HG03280 (cell line): ENCODE measurements around the gene RAPSN.

ENCODE experiments used
- ATAC-seq: cut with Tn5 transposase; IDR thresholded peaks from one replicate; pipeline ENCODE4 v1.9.1; 2021; ENCODE audit warnings: mild to moderate bottlenecking, moderate library complexity; ENCODE audit not compliant: unreplicated experiment

RAPSN gene

DNA sequence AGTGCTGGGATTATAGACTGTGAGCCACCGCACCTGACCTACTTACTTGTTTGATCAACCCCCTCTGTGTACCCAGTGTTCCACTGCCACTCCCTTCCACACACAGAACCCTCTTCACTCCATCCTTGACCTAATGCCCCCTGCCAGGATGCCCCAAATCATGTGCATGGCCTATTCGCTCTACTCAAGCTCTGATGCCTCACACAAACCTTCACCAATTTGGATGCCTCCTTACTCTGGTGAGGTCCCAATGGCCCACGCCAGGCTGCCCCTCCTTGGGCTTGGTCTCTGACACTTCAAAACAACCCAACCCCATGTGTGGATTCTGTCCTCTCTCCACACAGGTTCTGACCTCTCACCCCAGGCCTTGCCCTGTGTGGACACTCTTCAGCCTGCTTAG lies 13.2 kb downstream of the RAPSN start:
- no peak for ATAC-seq

DNA sequence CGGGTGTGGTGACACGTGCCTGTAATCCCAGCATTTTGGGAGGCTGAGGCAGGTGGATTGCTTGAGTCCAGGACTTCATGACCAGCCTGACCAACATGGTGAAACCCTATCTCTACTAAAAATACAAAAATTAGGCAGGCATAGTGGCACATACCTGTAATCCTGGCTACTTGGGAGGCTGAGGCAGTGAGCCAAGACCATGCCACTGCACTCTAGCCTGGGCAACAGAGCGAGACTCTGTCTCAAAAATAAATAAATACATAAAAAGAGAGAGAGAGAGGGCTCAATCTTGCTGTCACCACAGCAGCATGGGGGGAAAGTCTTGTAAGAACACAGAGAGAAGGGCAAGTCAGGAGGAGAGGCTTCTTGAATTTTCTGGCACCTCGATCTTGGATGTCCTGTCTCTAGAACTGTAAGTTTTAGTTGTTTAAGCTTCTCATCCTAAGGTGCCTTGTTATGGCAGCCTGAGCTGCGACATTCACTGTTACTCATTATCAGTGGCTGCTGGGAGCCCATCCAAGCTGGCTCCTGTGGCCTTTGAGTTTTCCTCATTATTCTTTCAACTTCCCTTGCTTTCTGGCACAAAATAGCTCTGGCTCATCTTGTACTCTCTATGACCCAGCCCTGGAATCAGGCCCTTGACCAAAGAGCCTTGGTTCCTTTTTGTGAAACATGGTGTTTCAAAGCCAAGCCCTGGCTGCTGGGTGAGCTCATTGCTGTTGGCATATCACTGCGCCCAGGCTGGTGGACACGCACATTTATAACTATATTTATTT lies 14.7 kb downstream of the RAPSN start:
- no peak for ATAC-seq

DNA sequence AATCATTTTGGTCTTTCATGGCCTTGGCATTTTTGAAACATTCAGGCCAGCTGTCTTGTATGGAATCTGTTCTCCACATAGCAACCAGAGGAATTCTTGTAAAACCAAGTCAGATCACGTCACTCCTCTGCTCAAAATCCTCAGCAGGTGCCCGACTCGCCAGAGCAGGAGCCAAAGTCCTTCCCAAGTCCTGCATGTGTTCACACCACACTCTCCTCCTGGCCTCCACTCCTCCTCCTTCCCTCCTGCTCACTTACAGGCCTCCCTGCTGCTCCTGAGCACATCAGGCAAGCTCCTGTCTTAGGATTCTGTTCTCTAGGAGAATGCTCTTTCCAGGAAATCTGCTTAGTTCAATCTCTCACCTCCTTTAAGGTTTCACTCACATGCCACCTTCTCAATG lies 15.8 kb downstream of the RAPSN start:
- ATAC-seq: no peak

DNA sequence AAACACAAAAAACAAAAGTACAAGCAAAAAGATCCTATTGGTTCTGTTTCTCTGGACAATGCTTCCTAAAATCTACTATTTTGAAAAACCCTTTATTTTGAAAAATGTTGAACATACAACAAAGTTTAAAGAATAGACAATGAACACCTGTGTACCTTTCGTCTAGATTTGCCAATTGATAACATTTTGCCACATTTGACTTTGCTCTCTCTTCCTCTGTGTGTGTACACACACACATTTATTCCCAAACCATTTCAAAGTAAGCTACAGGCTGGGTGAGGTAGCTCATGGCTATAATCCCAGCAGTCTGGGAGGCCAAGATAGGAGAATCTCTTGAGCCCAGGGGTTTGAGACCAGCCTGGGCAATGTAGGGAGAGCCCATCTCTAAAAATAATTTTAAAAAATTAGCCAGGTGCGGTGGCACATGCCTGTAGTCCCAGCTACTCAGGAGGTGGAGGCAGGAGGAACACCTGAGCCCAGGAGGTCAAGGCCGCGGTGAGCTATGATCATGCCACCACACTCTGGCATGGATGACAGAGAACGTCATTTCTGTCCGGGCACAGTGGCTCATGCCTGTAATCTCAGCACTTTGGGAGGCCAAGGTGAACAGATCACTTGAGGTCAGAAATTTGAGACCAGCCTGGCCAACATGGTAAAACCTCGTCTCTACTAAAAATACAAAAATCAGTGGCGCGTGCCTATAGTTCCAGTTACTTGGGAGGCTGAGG lies 17.4 kb downstream of the RAPSN start:
- ATAC-seq: no peak

DNA sequence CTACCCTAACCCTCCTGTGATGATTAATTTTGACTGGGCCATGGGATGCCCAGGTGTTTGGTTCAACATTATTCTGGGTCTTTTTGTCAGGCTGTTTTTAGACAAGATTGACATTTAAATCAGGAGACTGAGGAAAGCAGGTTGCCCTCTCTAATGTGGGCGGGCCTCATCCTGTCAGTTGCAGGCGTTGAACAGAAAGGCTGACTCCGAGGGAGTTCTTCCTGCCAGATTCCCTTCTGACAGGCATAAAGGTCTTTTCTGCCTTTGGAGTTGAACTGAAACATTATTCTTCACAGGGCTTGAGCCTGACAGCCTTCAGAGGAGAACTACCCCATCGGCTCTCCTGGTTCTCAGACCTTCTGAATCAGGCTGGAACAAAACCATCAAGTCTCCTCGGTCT lies 18.4 kb downstream of the RAPSN start:
- ATAC-seq: no peak

DNA sequence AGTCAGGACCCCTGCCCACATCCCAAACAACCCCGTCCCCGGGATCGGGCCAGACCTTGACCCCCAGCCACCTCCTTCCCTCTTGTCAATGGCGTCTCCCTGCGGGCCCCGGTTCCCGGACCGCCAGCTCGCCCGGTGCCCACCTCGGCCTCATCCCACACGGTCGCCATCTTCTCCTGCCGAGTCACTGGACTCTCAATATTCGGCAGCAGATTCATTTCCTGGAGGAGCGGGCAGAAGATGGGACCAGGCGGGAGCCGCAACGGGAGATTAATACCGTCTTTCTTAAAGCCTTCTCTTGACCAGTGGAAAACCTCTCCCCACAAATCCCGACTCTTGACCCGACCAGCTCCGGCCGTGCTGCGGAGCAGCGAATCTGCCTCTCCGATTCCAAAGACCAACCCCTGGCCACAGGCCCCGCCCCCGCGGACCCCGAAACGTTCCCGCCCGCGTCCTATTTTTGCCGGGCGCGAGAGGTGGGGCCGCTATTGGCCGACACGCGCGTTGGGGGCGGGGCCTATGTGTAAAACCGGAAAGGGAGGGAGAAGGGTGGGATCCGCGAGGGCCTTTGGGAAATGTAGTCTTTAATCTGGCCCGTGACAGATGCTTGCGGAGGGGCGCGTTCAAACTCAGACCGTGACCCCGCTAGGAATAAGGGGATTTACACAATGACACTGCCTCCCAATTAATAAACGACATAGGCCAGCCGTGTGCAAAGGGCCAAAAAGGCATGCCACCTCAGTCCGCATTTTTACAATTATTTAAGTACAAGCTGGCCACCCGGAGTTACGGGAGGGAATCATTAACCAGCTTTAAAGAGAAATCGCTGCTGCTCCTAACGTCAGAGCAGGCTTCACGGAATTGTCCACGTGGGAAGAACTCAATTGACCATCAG lies 22.6 kb downstream of the RAPSN start, which contains the start of gene PSMC3:
Gene PSMC3, minus strand, starts transcription at position 378 of the 895 bp plus-strand sequence. Its CDS starts 160 bp downstream, at position 218.
- peak; percentile 92 for ATAC-seq

DNA sequence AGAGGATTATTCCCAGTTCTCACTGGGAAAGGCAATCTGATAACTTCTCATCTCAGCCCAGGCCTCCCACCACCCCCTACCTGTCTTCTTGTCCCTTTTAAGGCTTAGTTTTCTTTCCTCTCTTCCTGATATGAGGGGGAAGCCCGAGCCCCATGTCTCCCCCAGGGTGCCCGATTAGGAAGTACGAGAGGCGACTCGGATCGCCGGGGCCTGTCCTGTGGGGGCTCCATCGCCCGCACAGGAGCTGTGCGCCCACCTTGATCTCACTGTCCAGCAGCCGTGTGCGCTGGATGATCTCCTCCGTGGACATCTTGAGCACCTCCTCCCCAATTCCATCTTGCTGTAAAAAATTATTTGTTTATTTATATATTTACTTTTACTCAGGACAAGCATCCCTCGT lies 23.3 kb downstream of the RAPSN start:
- ATAC-seq: no peak

DNA sequence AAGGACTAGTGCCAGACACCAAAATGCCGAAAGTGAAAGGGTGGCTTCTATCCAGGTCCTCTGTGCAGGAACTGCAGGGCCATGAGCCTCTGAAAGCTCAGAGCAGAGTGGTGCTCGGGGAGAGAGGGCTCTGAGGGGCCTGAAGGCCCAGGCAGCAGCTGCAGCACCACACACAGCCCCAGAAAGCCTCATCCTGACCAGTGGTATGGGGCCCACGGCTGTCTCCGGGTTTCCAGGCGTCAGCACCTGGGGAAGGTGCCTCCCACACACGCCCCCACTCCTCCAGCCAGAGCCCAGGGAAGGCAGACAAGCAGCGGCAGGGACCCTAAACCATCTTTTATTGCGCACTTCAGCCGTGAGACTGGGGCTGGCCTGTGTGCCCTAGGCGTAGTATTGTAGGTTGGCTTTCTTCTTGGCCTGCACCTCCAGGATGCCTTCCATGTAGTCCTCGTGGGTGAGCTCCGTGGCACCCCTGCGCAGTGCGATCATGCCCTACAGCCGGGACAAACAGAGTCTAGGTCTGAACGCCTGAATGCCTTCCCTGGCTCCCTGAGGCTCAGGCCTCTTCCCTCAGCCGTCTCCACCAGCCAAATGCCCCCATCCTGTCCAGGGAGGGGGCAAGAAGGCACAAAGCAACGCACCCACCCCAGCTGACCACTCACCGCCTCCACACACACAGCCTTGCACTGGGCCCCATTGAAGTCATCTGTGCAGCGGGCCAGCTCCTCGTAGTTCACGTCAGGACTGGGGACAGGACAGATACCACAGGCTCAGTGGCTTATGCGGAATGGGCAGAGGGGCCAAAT lies 30.3 kb downstream of the RAPSN start:
- ATAC-seq: no peak

DNA sequence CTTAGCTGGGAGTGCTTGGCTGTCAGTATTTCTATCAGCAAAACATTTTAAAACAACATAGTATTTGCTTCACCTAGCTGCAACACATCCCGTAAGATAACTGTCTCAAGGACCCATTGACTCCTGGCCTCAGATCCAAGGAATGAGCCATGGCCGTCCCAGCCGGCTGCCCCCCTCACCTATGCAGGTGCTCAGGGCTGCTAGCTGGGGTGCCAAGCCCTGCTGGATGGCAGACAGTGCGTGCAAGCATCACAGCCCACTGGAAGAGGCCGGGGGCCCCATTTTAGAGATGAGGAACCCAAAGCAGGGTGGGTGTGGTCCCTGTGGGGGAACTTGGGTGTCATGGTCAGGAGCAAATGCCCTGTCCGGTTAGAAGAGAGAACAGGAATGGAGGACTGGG lies 31.2 kb downstream of the RAPSN start:
- ATAC-seq: no peak

DNA sequence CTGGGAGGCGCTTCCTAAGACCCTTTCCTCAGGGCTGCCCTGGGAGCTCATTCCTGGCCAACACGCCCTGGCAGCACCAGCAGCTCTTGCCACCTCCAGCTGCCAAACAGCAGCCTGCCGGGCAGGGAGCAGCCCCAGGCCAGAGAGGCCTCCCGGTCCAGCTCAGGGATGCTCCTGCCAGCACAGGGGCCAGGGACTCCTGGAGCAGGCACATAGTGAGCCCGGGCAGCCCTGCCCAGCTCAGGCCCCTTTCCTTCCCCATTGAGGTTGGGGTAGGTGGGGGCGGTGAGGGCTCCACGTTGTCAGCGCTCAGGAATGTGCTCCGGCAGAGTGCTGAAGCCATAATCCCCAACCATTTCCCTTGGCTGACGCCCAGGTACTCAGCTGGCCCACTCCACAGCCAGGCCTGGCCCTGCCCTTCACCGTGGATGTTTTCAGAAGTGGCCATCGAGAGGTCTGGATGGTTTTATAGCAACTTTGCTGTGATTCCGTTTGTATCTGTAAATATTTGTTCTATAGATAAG lies 32.9 kb downstream of the RAPSN start:
- ATAC-seq: no peak

DNA sequence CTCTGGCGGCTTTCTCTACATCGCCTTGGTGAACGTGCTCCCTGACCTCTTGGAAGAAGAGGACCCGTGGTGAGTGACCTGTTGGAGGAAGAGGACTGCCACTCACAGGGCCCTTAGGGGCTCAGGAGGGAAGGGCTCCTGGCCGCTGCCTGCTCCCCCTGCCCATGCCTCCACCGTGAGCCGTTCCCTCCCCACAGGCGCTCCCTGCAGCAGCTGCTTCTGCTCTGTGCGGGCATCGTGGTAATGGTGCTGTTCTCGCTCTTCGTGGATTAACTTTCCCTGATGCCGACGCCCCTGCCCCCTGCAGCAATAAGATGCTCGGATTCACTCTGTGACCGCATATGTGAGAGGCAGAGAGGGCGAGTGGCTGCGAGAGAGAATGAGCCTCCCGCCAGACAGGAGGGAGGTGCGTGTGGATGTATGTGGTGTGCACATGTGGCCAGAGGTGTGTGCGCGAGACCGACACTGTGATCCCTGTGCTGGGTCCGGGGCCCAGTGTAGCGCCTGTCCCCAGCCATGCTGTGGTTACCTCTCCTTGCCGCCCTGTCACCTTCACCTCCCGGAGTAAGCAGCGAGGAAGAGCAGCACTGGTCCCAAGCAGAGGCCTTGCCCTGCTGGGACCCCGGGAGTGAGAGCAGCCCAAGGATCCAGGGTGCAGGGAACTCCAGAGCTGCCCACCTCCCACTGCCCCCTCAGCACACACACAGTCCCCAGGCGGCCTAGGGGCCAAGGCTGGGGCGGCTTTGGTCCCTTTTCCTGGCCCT lies 33.7 kb downstream of the RAPSN start:
- no peak for ATAC-seq

DNA sequence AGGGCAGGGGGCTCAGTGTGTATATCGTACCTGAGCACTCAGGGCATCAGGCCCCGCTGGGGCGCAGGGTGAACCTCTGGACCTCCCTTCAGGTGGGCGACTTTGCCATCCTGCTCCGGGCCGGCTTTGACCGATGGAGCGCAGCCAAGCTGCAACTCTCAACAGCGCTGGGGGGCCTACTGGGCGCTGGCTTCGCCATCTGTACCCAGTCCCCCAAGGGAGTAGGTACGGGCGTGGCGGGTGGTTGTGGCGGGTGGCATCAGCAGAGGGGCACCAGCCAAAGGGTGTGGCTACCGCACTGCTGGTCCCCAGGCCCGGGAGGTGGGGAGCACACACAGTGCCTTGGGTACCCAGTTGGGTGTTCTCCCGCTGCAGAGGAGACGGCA lies 34.3 kb downstream of the RAPSN start:
- ATAC-seq: no peak

DNA sequence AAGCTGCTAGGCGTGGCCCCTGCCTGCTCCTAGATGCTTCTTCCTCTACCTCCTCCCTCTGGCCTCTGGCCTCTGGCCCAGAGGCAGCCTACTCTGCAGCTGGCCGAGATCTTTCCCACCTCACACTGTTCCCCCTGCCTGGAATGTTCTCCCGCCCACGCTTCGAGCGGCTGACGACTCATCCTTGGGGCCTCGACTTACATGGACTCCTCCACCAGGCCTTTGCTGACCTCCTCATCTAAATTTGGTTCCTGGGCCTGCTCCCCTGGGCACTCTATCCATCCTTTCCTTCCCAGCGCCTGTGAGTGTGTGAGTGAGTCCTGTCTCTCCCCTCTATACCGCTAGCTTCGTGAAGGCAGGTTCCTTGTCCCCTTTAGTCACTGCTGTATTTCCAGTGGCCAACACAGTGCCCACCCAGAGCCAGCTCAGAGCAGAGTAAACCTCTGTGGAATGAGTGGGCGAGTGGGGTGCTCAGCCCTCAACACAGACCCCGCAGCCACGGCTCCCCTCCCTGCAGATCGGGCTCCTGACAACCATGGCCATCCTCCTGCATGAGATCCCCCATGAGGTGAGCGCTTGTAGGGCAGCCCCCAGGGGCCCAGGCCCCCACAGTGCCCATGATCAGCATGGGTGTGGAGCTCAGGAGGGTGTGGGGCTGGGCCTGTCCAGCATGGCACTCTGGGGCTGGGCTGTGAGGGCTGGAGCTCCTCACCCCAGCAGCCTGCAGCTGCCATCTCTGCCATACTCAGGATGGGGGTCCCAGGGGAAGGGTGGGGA lies 34.8 kb downstream of the RAPSN start:
- no peak for ATAC-seq

DNA sequence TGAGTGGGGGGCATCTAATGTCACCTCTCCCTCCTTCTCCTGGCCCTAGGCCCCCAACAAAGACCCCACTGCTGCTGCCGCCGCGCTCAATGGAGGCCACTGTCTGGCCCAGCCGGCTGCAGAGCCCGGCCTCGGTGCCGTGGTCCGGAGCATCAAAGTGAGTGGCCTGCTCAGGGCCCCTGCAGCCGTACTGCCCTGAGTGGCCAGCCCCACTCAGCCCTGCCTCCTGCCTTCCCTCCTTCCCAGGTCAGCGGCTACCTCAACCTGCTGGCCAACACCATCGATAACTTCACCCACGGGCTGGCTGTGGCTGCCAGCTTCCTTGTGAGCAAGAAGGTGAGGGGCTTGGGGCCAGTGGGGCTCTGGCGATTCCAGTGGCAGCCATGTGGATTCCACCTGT lies 35.6 kb downstream of the RAPSN start:
- ATAC-seq: no peak

DNA sequence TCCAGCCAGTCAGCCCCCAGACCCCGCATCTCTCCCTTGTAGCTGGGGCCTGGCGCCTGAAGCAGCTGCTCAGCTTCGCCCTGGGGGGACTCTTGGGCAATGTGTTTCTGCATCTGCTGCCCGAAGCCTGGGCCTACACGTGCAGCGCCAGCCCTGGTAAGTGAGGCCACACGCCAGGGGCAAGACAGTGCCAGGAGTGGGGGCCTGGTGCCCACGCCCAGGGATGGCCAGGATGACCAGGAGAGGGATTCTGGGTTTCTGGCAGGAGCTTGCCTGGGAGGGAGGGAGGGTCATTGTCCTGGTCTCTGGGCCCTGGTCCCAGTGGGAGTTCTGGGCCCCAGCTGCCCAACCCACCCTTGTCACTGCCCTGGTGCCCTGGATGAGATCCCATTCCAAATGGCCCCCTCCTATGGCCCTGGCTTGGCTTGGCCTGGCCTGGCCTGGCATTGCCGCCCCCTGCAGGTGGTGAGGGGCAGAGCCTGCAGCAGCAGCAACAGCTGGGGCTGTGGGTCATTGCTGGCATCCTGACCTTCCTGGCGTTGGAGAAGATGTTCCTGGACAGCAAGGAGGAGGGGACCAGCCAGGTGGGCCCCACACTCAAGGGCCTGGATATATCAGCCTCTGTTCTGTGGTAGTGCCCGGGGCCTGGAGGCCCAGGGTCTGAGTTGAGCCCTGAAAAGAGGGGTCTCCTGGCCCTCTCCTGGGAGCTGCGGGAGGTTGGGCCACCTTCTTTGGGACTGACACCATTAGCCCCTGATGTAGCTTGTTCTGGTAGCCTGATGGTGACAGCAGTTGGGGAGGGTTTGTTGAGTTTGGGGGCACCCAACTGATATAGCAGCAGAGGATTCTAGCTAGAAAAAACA lies 36.8 kb downstream of the RAPSN start:
- ATAC-seq: no peak

DNA sequence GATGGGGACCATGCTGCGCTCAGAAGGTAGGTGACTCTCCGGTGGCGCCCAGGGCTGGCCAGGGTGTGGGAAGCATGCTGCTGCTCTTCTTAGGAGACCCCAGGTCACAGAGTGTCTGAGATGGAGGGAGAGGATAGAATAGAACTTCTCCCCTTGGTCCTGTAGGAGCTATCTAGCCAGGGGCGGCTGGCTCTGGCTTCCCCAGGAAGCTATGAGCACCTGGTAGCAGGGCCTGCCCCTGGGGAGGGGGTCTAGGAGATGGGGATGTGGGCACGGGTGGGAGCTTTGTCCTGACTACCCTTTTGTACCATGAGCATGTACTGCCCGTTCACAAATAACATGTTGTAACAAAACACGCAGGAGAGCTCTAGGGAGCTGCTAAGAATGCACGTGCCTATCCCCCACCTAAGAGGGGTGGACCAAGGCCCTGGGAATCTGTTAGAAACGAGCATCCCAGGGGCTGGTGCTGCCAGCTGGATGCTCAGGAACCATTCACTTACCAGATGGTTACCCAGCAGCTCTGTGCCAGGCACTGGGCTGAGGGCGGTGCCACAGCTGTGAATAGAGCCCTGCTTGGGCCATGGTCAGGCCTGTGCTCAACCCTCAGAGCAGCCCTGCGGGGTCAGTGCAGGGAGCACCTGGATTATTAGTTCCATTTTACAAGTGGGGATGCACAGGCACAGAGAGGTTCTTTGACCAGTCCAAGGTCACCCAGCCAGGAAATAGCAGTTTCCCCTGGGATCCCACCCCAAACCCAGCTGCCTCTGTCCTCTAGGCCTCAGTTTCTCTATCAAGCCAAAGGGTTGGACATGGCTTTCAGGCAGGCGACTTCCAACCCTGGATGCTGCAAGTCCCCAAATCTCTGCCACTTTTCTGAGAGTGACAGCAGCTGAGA lies 38.3 kb downstream of the RAPSN start:
- no peak for ATAC-seq
